Hepatocyte (in vitro differentiated cells): ENCODE data around the gene ACER1. TPM values are rescaled to one million over a fixed set of nuclear protein-coding genes. Genes with fewer than 3 reads are reported as not detected.
A peak's percentile ranks its signal among the peaks of the same experiment; 100 is the strongest.

Experiments
- DNase-seq: peaks from one replicate; pipeline ENCODE4 v3.0.0-alpha.2; 2016; ENCODE audit warnings: low spot score
- H2AFZ ChIP-seq: fragments of 200-600 bp; sonication (generic); 2 replicates; pipeline ENCODE4 v1.6.0; 2016; ENCODE audit warnings: antibody characterized with exemption, mild to moderate bottlenecking
- H3K27ac ChIP-seq: fragments of 200-600 bp; sonication (generic); 2 replicates; pipeline ENCODE4 v1.5.1; 2016; ENCODE audit warnings: mild to moderate bottlenecking
- H3K27me3 ChIP-seq: fragments of 200-600 bp; sonication (generic); 2 replicates; pipeline ENCODE4 v1.6.1; 2016
- H3K36me3 ChIP-seq: fragments of 200-600 bp; sonication (generic); replicated peaks from 2 replicates; pipeline ENCODE4 v1.5.1; 2016; ENCODE audit warnings: low read depth; ENCODE audit not compliant: insufficient read depth
- H3K4me1 ChIP-seq: fragments of 200-600 bp; sonication (generic); 2 replicates; pipeline ENCODE4 v1.5.1; 2016; ENCODE audit warnings: mild to moderate bottlenecking, moderate library complexity; ENCODE audit not compliant: insufficient read depth
- H3K4me2 ChIP-seq: fragments of 200-600 bp; sonication (generic); 2 replicates; pipeline ENCODE4 v1.6.0; 2016
- H3K4me3 ChIP-seq: fragments of 200-600 bp; sonication (generic); 2 replicates; pipeline ENCODE4 v1.5.1; 2016; ENCODE audit warnings: mild to moderate bottlenecking
- H3K79me2 ChIP-seq: fragments of 200-600 bp; sonication (generic); 2 replicates; pipeline ENCODE4 v1.6.0; 2017; ENCODE audit warnings: mild to moderate bottlenecking
- H3K9me2 ChIP-seq: fragments of 200-600 bp; sonication (generic); replicated peaks from 2 replicates; pipeline ENCODE4 v1.6.0; 2017; ENCODE audit warnings: mild to moderate bottlenecking; ENCODE audit not compliant: insufficient read depth
- H3K9me3 ChIP-seq: fragments of 200-600 bp; sonication (generic); 2 replicates; pipeline ENCODE4 v1.5.1; 2016; ENCODE audit warnings: low read depth, mild to moderate bottlenecking
- H4K20me1 ChIP-seq: fragments of 200-600 bp; sonication (generic); 2 replicates; pipeline ENCODE4 v1.6.0; 2016; ENCODE audit warnings: mild to moderate bottlenecking; ENCODE audit not compliant: insufficient read depth, poor library complexity, severe bottlenecking
- EZH2 ChIP-seq: fragments of 200-600 bp; sonication (generic); IDR thresholded peaks from 2 replicates; pipeline ENCODE4 v1.6.1; 2016; ENCODE audit warnings: antibody characterized with exemption, mild to moderate bottlenecking, borderline replicate concordance
- EZH2phosphoT487 ChIP-seq: fragments of 200-600 bp; sonication (generic); IDR thresholded peaks from one replicate; pipeline ENCODE4 v1.6.1; 2018; ENCODE audit warnings: antibody characterized with exemption, mild to moderate bottlenecking, low read depth, moderate library complexity; ENCODE audit not compliant: unreplicated experiment, severe bottlenecking
- WGBS: methylation state at CpG from one replicate; pipeline ENCODE4 v1.1.6; 2016; ENCODE audit warnings: low lambda C conversion rate; ENCODE audit errors: missing lambda C conversion rate; 5-methylcytosine and 5-hydroxymethylcytosine counted together
- polyA plus RNA-seq: library from polyadenylated mRNA; unstranded; fragments of >200 nt; fragmentation: Nextera tagmentation; extraction: Ambion mirVana; gene quantifications from 2 replicates; pipeline ENCODE4 v1.2.1, GENCODE V29; 2016
- total RNA-seq: library from RNA; depleted of rRNA; stranded (reverse); fragments of >200 nt; gene quantifications from 2 replicates; pipeline ENCODE4 v1.2.3, GENCODE V29; 2014
- TF ChIP-seq, protein P1 (sequence below): fragments of 200-600 bp; sonication (generic); IDR thresholded peaks from 2 replicates; pipeline ENCODE4 v1.5.1; 2016; ENCODE audit warnings: antibody characterized with exemption, mild to moderate bottlenecking; ENCODE audit not compliant: poor library complexity

ACER1 gene
- total and polyA plus RNA-seq, 2 experiments from 2014 or later, result not detected

GRCh38 chr19:6263735-6264444 lies 69.5 kb downstream of the ACER1 start:
- Histone ChIP-seq H3K9me3 (no peaks in the 10 kb centered on the region), H4K20me1 (peaks cover 16% of the 10 kb centered on the region), H3K4me2 (peak overlapping the region; percentile 39), H2AFZ (no peak overlapping the region), H3K79me2 (peaks cover 75% of the 10 kb centered on the region), H3K27me3 (no peaks in the 10 kb centered on the region), H3K36me3 (no peaks in the 10 kb centered on the region), H3K9me2 (no peaks in the 10 kb centered on the region), H3K4me1 (peaks cover 4% of the 10 kb centered on the region), H3K4me3 (no peak overlapping the region), H3K27ac (peak overlapping the region; percentile 42)
- no peak for DNase-seq
- 61% methylated on average over 17 of the region's 18 CpGs for WGBS
- TF ChIP-seq, protein P1, sequence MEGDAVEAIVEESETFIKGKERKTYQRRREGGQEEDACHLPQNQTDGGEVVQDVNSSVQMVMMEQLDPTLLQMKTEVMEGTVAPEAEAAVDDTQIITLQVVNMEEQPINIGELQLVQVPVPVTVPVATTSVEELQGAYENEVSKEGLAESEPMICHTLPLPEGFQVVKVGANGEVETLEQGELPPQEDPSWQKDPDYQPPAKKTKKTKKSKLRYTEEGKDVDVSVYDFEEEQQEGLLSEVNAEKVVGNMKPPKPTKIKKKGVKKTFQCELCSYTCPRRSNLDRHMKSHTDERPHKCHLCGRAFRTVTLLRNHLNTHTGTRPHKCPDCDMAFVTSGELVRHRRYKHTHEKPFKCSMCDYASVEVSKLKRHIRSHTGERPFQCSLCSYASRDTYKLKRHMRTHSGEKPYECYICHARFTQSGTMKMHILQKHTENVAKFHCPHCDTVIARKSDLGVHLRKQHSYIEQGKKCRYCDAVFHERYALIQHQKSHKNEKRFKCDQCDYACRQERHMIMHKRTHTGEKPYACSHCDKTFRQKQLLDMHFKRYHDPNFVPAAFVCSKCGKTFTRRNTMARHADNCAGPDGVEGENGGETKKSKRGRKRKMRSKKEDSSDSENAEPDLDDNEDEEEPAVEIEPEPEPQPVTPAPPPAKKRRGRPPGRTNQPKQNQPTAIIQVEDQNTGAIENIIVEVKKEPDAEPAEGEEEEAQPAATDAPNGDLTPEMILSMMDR, result no peak
- TF ChIP-seq EZH2, result no peak
- TF ChIP-seq EZH2phosphoT487, result no peak

GRCh38 chr19:6263306-6263705 lies 70.1 kb downstream of the ACER1 start:
- Histone ChIP-seq H3K9me3 (no peaks in the 10 kb centered on the region), H3K27me3 (no peaks in the 10 kb centered on the region), H3K79me2 (peaks cover 75% of the 10 kb centered on the region), H3K27ac (peak overlapping the region; percentile 42), H3K9me2 (no peaks in the 10 kb centered on the region), H3K4me2 (peak overlapping the region; percentile 39), H2AFZ (no peak overlapping the region), H3K36me3 (no peaks in the 10 kb centered on the region), H4K20me1 (peaks cover 15% of the 10 kb centered on the region), H3K4me1 (peaks cover 4% of the 10 kb centered on the region), H3K4me3 (no peak overlapping the region)
- TF ChIP-seq, protein P1, result no peak
- TF ChIP-seq EZH2 (no peak), EZH2phosphoT487 (no peak)
- 92% methylated on average over 11 of the region's 12 CpGs for whole genome bisulfite sequencing
- DNase-seq, result no peak

DNA sequence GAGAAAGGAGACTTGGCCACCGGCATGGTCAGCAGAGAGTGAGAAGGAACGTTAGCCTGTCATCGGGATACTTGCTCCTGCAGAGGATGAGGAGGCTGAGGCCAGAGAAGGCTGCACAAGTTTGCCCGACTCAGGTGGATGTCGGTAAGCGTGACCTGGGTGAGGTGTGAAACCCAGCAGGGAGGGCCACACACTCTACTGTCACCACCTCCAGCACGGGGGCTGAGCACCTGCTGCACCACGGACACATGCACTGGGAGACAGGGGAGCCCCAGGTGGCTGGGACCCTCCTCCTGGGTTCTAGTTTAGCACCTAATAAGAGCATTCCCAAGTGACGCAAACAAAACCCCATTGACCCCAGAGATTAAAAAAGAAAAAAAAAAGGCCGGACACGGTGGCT lies 70.9 kb downstream of the ACER1 start:
- peaks cover 75% of the 10 kb centered on the region for H3K79me2 ChIP-seq
- no peak for DNase-seq
- TF ChIP-seq EZH2phosphoT487 (no peak), EZH2 (no peak)
- TF ChIP-seq, protein P1, result no peak
- H3K9me2 ChIP-seq, result no peaks in the 10 kb centered on the region
- WGBS, result 93% methylated on average over 11 of the region's 11 CpGs
- H3K4me3 ChIP-seq, result no peak overlapping the region
- peaks cover 19% of the 10 kb centered on the region for H4K20me1 ChIP-seq
- no peak overlapping the region for H3K4me2 ChIP-seq
- H3K27me3 ChIP-seq, result no peaks in the 10 kb centered on the region
- H3K36me3 ChIP-seq, result no peaks in the 10 kb centered on the region
- peaks cover 4% of the 10 kb centered on the region for H3K4me1 ChIP-seq
- H3K27ac ChIP-seq, result no peak overlapping the region
- no peak overlapping the region for H2AFZ ChIP-seq
- H3K9me3 ChIP-seq, result no peaks in the 10 kb centered on the region
